ENCODE measurements around the gene PREX1.
A peak's percentile ranks its signal among the peaks of the same experiment; 100 is the strongest.

PREX1 gene

GRCh38 chr20:48730977-48731376, 96.8 kb downstream of the PREX1 start:
- DNase-seq, result no peak

- DNase-seq, result no peak
These were observed 98.3 kb downstream of the PREX1 start for GRCh38 chr20:48729538-48729937.

GRCh38 chr20:48728042-48728825, 99.6 kb downstream of the PREX1 start:
- DNase-seq, result no peak

GRCh38 chr20:48727226-48727625, 100.6 kb downstream of the PREX1 start:
- DNase-seq, result no peak

GRCh38 chr20:48725555-48725991, 102.2 kb downstream of the PREX1 start:
- no peak for DNase-seq

- DNase-seq, result no peak
These were observed 102.8 kb downstream of the PREX1 start for GRCh38 chr20:48724891-48725554.

GRCh38 chr20:48724382-48724781, 103.4 kb downstream of the PREX1 start:
- DNase-seq, result no peak

GRCh38 chr20:48723308-48724264, 104.2 kb downstream of the PREX1 start:
- DNase-seq, result no peak

GRCh38 chr20:48722737-48723191, 105.0 kb downstream of the PREX1 start:
- DNase-seq, result no peak

- DNase-seq, result no peak
These were observed 105.6 kb downstream of the PREX1 start for GRCh38 chr20:48722002-48722731.

- no peak for DNase-seq
These were observed 106.3 kb downstream of the PREX1 start for GRCh38 chr20:48721324-48722001.

- DNase-seq, result no peak
These were observed 107.4 kb downstream of the PREX1 start for GRCh38 chr20:48720256-48720985.

- no peak for DNase-seq
These were observed 108.1 kb downstream of the PREX1 start for GRCh38 chr20:48719598-48720255.

GRCh38 chr20:48718786-48719578, 108.8 kb downstream of the PREX1 start:
- peak; percentile 79 for DNase-seq

- no peak for DNase-seq
These were observed 110.0 kb downstream of the PREX1 start for GRCh38 chr20:48717680-48718223.

- no peak for DNase-seq
These were observed 110.6 kb downstream of the PREX1 start for GRCh38 chr20:48717095-48717672.

GRCh38 chr20:48716541-48716940, 111.3 kb downstream of the PREX1 start:
- no peak for DNase-seq

- DNase-seq, result peak; percentile 83
These were observed 111.7 kb downstream of the PREX1 start for GRCh38 chr20:48716086-48716485.

GRCh38 chr20:48714764-48715163, 113.0 kb downstream of the PREX1 start:
- no peak for DNase-seq

Measured in activated CD4-positive, alpha-beta T cell treated with anti-CD3 and anti-CD28 coated beads, Interleukin-2, Interleukin-6, amounts not matched to agents 100 ng/mL and 50 ng/mL, durations not matched to agents 16 hours and 8 hours (primary cell).